OCI-LY3 (cell line): ENCODE measurements around the gene ARHGAP40.
"Not testable (repeated sequence)": the region's sequence is repeated elsewhere in the genome, so short reads cannot be mapped to it uniquely, and the experiment has no call there.

Experiments
- H2AFZ ChIP-seq: fragments of 200-600, 300-600 bp; shearing (Covaris generic); 2 replicates; pipeline ENCODE4 v1.6.0; 2014; ENCODE audit warnings: antibody characterized with exemption, low read depth, low read length
- H3K27ac ChIP-seq: fragments of 200-600, 300-600 bp; sonication (generic); 2 replicates; pipeline ENCODE4 v1.5.1; 2014; ENCODE audit warnings: mild to moderate bottlenecking, low read length, moderate library complexity, mixed read lengths
- H3K27me3 ChIP-seq: fragments of 200-600, 300-600 bp; sonication (generic); 2 replicates; pipeline ENCODE4 v1.6.1; 2014; ENCODE audit warnings: low read depth, low read length, mixed read lengths
- H3K36me3 ChIP-seq: fragments of 200-600, 300-600 bp; sonication (generic); replicated peaks from 2 replicates; pipeline ENCODE3; 2014; ENCODE audit warnings: low read depth, low read length, mixed read lengths
- H3K4me1 ChIP-seq: fragments of 300-600, 200-600 bp; sonication (generic); 2 replicates; pipeline ENCODE4 v1.6.1; 2014; ENCODE audit warnings: low read length, mixed read lengths
- H3K4me2 ChIP-seq: fragments of 200-600, 300-600 bp; sonication (generic); 2 replicates; pipeline ENCODE4 v1.6.1; 2014; ENCODE audit warnings: low read length, mixed read lengths
- H3K4me3 ChIP-seq: fragments of 300-600, 200-600 bp; sonication (generic); 2 replicates; pipeline ENCODE4 v1.5.1; 2014; ENCODE audit warnings: antibody characterized with exemption, mild to moderate bottlenecking, low read length, moderate library complexity
- H3K79me2 ChIP-seq: fragments of 300-600, 200-600 bp; shearing (Covaris generic); 2 replicates; pipeline ENCODE4 v1.6.1; 2014; ENCODE audit warnings: mild to moderate bottlenecking, low read length, mixed read lengths
- H3K9ac ChIP-seq: fragments of 300-600, 200-600 bp; shearing (Covaris generic); 2 replicates; pipeline ENCODE4 v1.6.0; 2014; ENCODE audit warnings: mild to moderate bottlenecking, low read length, moderate library complexity
- H3K9me3 ChIP-seq: fragments of 200-600, 300-600 bp; shearing (Covaris generic); 2 replicates; pipeline ENCODE4 v1.6.1; 2014; ENCODE audit warnings: low read length, mixed read lengths; ENCODE audit not compliant: insufficient read depth
- H4K20me1 ChIP-seq: fragments of 200-600, 300-600 bp; sonication (generic); 2 replicates; pipeline ENCODE4 v1.6.1; 2016; ENCODE audit warnings: low read length, mixed read lengths; ENCODE audit not compliant: insufficient read depth
- EZH2phosphoT487 ChIP-seq: fragments of 200-600 bp; shearing (Covaris generic); IDR thresholded peaks from 2 replicates; pipeline ENCODE4 v1.6.1; 2018; ENCODE audit warnings: antibody characterized with exemption, mixed run types, low read depth
- TF ChIP-seq, protein P1 (sequence below): fragments of 200-600, 300-600 bp; sonication (generic); IDR thresholded peaks from 2 replicates; pipeline ENCODE4 v1.5.1; 2014; ENCODE audit warnings: antibody characterized with exemption, low read length, low read depth

The ARHGAP40 gene

DNA sequence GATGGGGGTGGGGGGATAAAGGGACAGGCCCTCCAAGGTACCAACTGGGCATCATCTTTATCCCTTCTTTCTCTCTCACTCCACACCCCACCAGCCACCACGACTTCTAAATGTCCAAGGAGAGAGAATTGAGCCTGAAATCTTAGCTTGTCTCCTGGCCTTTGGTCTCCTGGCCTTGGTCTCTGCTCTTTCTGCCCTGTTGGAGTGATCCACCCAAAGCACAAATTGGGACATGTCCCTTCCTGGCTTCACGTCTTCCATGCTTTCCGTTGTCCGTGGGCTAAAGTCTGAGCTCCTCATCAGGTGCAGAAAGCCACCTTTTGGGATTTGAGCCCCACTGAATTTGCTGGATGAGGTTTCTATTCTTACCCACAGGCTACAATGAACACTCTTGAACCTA, 12.3 kb upstream of the ARHGAP40 start:
- Histone ChIP-seq H2AFZ (no peak overlapping the region), H3K4me1 (peaks cover 2% of the 10 kb centered on the region; the same call in 1 of the 2 replicates), H3K36me3 (no peaks in the 10 kb centered on the region), H3K4me2 (no peak overlapping the region), H4K20me1 (no peaks in the 10 kb centered on the region; the same call in 1 of the 2 replicates), H3K79me2 (no peaks in the 10 kb centered on the region), H3K4me3 (no peak overlapping the region), H3K27ac (no peak overlapping the region), H3K27me3 (no peaks in the 10 kb centered on the region), H3K9ac (no peak overlapping the region), H3K9me3 (no peaks in the 10 kb centered on the region)
- no peak for TF ChIP-seq EZH2phosphoT487
- TF ChIP-seq, protein P1, sequence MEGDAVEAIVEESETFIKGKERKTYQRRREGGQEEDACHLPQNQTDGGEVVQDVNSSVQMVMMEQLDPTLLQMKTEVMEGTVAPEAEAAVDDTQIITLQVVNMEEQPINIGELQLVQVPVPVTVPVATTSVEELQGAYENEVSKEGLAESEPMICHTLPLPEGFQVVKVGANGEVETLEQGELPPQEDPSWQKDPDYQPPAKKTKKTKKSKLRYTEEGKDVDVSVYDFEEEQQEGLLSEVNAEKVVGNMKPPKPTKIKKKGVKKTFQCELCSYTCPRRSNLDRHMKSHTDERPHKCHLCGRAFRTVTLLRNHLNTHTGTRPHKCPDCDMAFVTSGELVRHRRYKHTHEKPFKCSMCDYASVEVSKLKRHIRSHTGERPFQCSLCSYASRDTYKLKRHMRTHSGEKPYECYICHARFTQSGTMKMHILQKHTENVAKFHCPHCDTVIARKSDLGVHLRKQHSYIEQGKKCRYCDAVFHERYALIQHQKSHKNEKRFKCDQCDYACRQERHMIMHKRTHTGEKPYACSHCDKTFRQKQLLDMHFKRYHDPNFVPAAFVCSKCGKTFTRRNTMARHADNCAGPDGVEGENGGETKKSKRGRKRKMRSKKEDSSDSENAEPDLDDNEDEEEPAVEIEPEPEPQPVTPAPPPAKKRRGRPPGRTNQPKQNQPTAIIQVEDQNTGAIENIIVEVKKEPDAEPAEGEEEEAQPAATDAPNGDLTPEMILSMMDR, result no peak

DNA sequence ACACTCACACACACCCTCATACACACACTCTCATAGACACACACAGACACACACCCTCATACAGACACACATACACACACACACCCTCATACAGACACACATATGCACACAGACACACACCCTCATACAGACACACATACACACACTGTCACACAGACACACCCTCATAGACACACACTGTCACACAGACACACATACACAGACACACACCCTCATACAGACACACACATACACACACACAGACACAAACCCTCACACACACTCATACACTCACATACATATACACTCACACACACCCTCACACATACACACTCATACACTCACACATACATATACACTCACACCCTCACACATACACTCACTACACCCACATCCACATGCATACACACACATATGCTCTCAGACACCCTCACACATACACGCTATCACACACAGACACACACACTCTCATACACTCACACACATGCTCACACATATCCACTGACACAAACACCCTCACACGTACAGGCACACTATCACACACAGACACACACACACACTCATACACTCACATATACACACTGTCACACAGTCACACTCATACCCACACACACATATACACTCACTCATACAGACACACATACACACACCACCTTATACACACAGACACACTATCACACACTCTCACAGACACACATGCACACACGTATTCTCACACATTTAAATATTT, 11.5 kb upstream of the ARHGAP40 start:
- no peak overlapping the region for H3K9ac ChIP-seq
- no peaks in the 10 kb centered on the region for H3K79me2 ChIP-seq
- peaks cover 2% of the 10 kb centered on the region; the same call in 1 of the 2 replicates for H3K4me1 ChIP-seq
- H2AFZ ChIP-seq, result no peak overlapping the region
- H4K20me1 ChIP-seq, result no peaks in the 10 kb centered on the region; the same call in 1 of the 2 replicates
- no peaks in the 10 kb centered on the region for H3K9me3 ChIP-seq
- no peaks in the 10 kb centered on the region for H3K36me3 ChIP-seq
- H3K4me2 ChIP-seq, result no peak overlapping the region
- no peak overlapping the region for H3K4me3 ChIP-seq
- H3K27me3 ChIP-seq, result no peaks in the 10 kb centered on the region
- no peak overlapping the region for H3K27ac ChIP-seq
- TF ChIP-seq, protein P1, result no peak
- no peak for TF ChIP-seq EZH2phosphoT487

DNA sequence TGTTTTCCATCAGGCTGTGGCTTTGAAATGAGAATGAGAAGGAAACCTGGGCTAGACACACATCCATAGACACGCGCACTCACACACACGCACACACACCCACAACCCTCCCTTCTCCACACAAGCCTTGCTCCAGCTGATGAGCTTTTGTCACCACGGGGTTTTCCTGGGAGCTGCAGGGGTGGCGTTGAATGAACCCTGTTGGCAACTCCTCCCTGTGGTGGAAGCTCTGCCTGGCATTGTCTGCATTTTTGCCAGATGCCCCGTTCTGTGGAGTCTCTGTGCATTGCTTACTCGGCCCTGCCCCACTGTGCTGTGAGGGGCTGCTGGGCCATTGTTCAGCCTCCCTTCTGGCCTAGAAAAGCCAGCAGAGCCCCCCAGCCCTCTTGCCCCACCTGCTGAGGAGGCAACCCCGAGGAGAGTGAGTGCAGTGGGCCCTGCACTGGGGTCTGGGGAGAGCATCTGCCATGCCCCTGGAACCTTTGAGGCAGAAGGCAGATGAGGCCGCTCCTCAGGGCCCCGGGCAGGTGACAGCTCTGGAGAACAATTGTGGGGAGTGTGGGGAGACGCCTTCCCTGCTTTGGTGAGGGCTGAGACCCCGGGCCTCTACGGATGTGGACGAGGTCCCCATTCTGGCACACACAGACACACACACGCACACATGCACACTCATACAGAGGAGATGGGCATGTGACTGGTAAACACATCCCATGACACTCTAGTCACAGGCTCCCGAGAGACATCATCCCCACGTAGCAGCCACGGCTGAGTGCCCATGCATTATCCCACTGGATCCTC, 10.7 kb upstream of the ARHGAP40 start:
- no peak overlapping the region for H2AFZ ChIP-seq
- H3K79me2 ChIP-seq, result no peaks in the 10 kb centered on the region
- H3K9me3 ChIP-seq, result no peaks in the 10 kb centered on the region
- no peaks in the 10 kb centered on the region; the same call in 1 of the 2 replicates for H4K20me1 ChIP-seq
- peaks cover 2% of the 10 kb centered on the region; the same call in 1 of the 2 replicates for H3K4me1 ChIP-seq
- H3K36me3 ChIP-seq, result no peaks in the 10 kb centered on the region
- no peak overlapping the region for H3K4me3 ChIP-seq
- no peak for TF ChIP-seq EZH2phosphoT487
- no peak overlapping the region for H3K9ac ChIP-seq
- no peak overlapping the region for H3K4me2 ChIP-seq
- no peak overlapping the region for H3K27ac ChIP-seq
- no peaks in the 10 kb centered on the region for H3K27me3 ChIP-seq

DNA sequence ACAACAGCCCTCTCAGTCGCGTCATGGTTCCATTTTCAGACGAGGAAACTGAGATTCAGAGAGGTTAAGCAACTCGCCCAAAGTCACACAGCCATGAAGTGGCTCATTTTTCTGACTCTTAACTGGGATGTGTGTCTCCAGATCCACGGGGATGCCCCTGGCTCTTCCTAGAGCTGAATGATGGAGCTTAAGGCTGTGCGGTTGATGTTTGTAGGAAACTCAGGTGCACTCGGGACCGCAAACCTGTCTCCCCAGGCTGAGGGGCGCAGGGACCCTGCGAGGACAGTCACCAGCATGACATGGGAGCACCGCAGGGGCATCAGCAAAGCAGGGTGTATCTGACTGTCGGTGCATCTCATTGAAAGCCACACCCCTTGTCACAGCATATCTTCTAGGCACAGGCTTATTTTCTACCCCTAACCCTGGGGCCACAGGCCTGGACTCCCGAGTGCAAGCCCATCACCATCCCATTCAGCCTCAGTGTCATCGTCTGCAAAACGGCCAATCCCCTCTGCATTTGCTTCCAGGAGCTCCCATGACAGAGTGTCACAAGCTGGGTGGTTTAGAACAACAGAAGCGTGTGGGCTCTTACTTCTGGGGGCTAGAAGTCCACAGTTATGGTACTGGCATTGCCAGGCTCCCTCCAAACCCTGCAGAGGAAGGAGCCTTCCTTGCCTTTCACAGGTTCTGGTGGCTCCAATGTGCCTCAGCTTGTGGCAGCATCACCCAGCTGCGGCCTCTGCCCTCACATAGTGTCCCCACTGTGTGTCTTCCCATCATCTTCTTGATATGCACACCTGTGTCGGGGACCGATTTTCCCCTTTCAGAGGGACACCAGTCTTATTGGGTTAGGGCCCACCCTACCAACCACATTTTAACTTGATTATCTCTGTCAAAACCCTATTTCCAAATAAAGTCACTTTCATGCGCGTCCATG, 9.9 kb upstream of the ARHGAP40 start:
- no peak overlapping the region for H3K9ac ChIP-seq
- H3K36me3 ChIP-seq, result no peaks in the 10 kb centered on the region
- peaks cover 2% of the 10 kb centered on the region; the same call in 1 of the 2 replicates for H3K4me1 ChIP-seq
- no peaks in the 10 kb centered on the region for H3K79me2 ChIP-seq
- H2AFZ ChIP-seq, result no peak overlapping the region
- H3K9me3 ChIP-seq, result no peaks in the 10 kb centered on the region
- H3K4me3 ChIP-seq, result no peak overlapping the region
- H3K27ac ChIP-seq, result no peak overlapping the region
- H3K27me3 ChIP-seq, result no peaks in the 10 kb centered on the region
- no peak overlapping the region for H3K4me2 ChIP-seq
- H4K20me1 ChIP-seq, result no peaks in the 10 kb centered on the region; the same call in 1 of the 2 replicates
- TF ChIP-seq EZH2phosphoT487, result no peak
- TF ChIP-seq, protein P1, result no peak

DNA sequence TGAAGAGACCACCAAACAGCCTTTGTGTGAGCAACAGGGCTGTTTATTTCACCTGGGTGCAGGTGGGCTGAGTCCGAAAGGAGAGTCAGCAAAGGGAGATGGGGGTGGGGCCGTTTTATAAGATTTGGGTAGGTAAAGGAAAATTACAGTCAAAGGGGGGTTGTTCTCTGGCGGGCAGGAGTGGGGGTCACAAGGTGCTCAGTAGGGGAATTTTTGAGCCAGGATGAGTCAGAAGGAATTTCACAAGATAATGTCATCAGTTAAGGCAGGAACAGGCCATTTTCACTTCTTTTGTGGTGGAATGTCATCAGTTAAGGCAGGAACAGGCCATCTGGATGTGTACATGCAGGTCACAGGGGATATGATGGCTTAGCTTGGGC, 9.2 kb upstream of the ARHGAP40 start:
- not testable (repeated sequence) for H2AFZ ChIP-seq, H3K36me3 ChIP-seq, H3K27ac ChIP-seq, H3K9me3 ChIP-seq, H3K4me3 ChIP-seq, H3K4me1 ChIP-seq, H4K20me1 ChIP-seq, H3K79me2 ChIP-seq, H3K27me3 ChIP-seq, H3K9ac ChIP-seq, H3K4me2 ChIP-seq

DNA sequence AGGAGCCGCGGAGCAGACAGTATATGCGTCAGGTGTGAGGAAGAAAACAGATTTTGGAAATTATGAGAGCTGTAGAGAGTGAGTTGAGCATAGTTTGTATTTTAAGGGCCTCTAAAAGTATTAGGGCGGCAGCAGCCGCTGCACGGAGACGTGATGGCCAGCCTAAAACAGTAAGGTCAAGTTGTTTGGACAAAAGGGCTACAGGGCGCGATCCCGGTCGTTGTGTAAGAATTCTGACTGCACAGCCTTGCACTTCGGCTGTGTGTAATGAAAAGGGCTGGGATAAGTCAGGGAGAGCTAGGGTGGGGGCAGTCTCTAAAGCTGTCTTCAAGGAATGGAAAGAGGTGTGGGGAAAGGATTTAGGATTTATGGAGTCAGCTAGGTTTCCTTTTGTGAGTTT, 7.3 kb upstream of the ARHGAP40 start:
- H3K36me3 ChIP-seq, H3K9me3 ChIP-seq, H3K4me2 ChIP-seq, H3K9ac ChIP-seq, H3K27ac ChIP-seq, H3K27me3 ChIP-seq, H2AFZ ChIP-seq, H3K4me3 ChIP-seq, H4K20me1 ChIP-seq, H3K4me1 ChIP-seq, H3K79me2 ChIP-seq: not testable (repeated sequence)
